Neural cell (in vitro differentiated cells): Measurements from ENCODE around the gene HNF1B. TPM values are rescaled to one million over a fixed set of nuclear protein-coding genes. Genes with fewer than 3 reads are reported as not detected.

Experiments
- H2AFZ ChIP-seq: fragments of 200-600, 300-800 bp; sonication (generic), shearing (Covaris generic); 2 replicates; pipeline ENCODE4 v1.6.0; 2014; ENCODE audit warnings: low read depth, mild to moderate bottlenecking, antibody characterized with exemption, low read length, moderate library complexity
- H3F3A ChIP-seq: fragments of 200-600 bp; shearing (Covaris generic); 2 replicates; pipeline ENCODE4 v1.6.1; 2016; ENCODE audit warnings: mild to moderate bottlenecking, moderate library complexity, mixed read lengths, antibody characterized with exemption, low read length; ENCODE audit not compliant: insufficient read depth, poor library complexity, severe bottlenecking
- H3K27ac ChIP-seq: fragments of 200-600, 300-800 bp; sonication (generic), shearing (Covaris generic); 2 replicates; pipeline ENCODE4 v1.5.1; 2014; ENCODE audit warnings: mild to moderate bottlenecking, low read length, moderate library complexity
- H3K27me3 ChIP-seq: fragments of 300-800, 200-600 bp; sonication (generic), shearing (Covaris generic); 2 replicates; pipeline ENCODE4 v1.6.0; 2014; ENCODE audit warnings: mild to moderate bottlenecking, low read depth, low read length, moderate library complexity; ENCODE audit not compliant: insufficient read depth
- H3K36me3 ChIP-seq: fragments of 300-800, 200-600 bp; sonication (generic), shearing (Covaris generic); 2 replicates; pipeline ENCODE4 v1.5.1; 2014; ENCODE audit warnings: mild to moderate bottlenecking, antibody characterized with exemption, low read length, moderate library complexity; ENCODE audit not compliant: insufficient read depth
- H3K4me2 ChIP-seq: fragments of 300-800, 200-600 bp; sonication (generic), shearing (Covaris generic); 2 replicates; pipeline ENCODE4 v1.6.0; 2014; ENCODE audit warnings: mild to moderate bottlenecking, low read length
- H3K4me3 ChIP-seq: fragments of 300-800, 200-600 bp; sonication (generic), shearing (Covaris generic); 2 replicates; pipeline ENCODE4 v1.5.1; 2014; ENCODE audit warnings: mild to moderate bottlenecking, low read length, moderate library complexity
- H3K79me2 ChIP-seq: fragments of 200-600 bp; shearing (Covaris generic); replicated peaks from 2 replicates; pipeline ENCODE4 v1.6.0; 2014; ENCODE audit warnings: mild to moderate bottlenecking, low read length, moderate library complexity; ENCODE audit not compliant: insufficient read depth
- H3K9ac ChIP-seq: fragments of 300-800, 200-600 bp; sonication (generic), shearing (Covaris generic); 2 replicates; pipeline ENCODE4 v1.6.1; 2016; ENCODE audit warnings: mild to moderate bottlenecking, low read length, mixed read lengths
- H3K9me2 ChIP-seq: fragments of 200-600 bp; shearing (Covaris generic); 2 replicates; pipeline ENCODE4 v1.6.1; 2016; ENCODE audit warnings: mild to moderate bottlenecking, low read length, mixed read lengths; ENCODE audit not compliant: insufficient read depth
- H3K9me3 ChIP-seq: fragments of 200-600, 300-800 bp; sonication (generic), shearing (Covaris generic); 2 replicates; pipeline ENCODE4 v1.6.1; 2016; ENCODE audit warnings: mild to moderate bottlenecking, mixed run types, low read length, moderate library complexity, mixed read lengths
- H4K20me1 ChIP-seq: fragments of 200-600 bp; shearing (Covaris generic); 2 replicates; pipeline ENCODE4 v1.6.1; 2016; ENCODE audit warnings: mild to moderate bottlenecking, mixed run types; ENCODE audit not compliant: insufficient read depth
- CTCF ChIP-seq: fragments of 450-650 bp; IDR thresholded peaks from 2 replicates; pipeline ENCODE4 v1.5.1; 2014; ENCODE audit warnings: antibody characterized with exemption, mild to moderate bottlenecking, moderate library complexity; ENCODE audit not compliant: poor library complexity, severe bottlenecking
- EP300 ChIP-seq: fragments of 450-650 bp; conservative IDR thresholded peaks from 2 replicates; pipeline ENCODE4 v1.6.1; 2014; ENCODE audit warnings: antibody characterized with exemption, mild to moderate bottlenecking, moderate library complexity; ENCODE audit not compliant: poor library complexity, severe bottlenecking
- EZH2 ChIP-seq: fragments of 200-600, 300-800 bp; shearing (Covaris generic), sonication (generic); IDR thresholded peaks from 2 replicates; pipeline ENCODE4 v1.6.1; 2014; ENCODE audit warnings: antibody characterized with exemption, low read length, borderline replicate concordance, mild to moderate bottlenecking; ENCODE audit not compliant: insufficient read depth, poor library complexity, severe bottlenecking
- MXI1 ChIP-seq: fragments of 450-650 bp; conservative IDR thresholded peaks from 2 replicates; pipeline ENCODE4 v1.6.1; 2014; ENCODE audit warnings: antibody characterized with exemption, mild to moderate bottlenecking; ENCODE audit not compliant: poor library complexity, severe bottlenecking
- POLR2AphosphoS5 ChIP-seq: IDR thresholded peaks from 2 replicates; pipeline ENCODE4 v1.6.1; 2012
- RAD21 ChIP-seq: fragments of 450-650 bp; conservative IDR thresholded peaks from 2 replicates; pipeline ENCODE4 v1.6.1; 2014; ENCODE audit warnings: antibody characterized with exemption, mild to moderate bottlenecking, moderate library complexity
- SMC3 ChIP-seq: fragments of 450-650 bp; conservative IDR thresholded peaks from 2 replicates; pipeline ENCODE4 v1.6.1; 2014; ENCODE audit warnings: antibody characterized with exemption, mild to moderate bottlenecking, moderate library complexity; ENCODE audit not compliant: poor library complexity
- TAF1 ChIP-seq: IDR thresholded peaks from 2 replicates; pipeline ENCODE4 v1.6.1; 2012; ENCODE audit warnings: low read depth
- polyA plus RNA-seq: library from polyadenylated mRNA; depleted of rRNA; stranded (reverse); fragments of >200 nt; gene quantifications from 2 replicates; pipeline ENCODE4 v1.2.3, GENCODE V29; 2014
- TF ChIP-seq, protein P1 (sequence below): IDR thresholded peaks from 2 replicates; pipeline ENCODE4 v1.6.1; 2012; ENCODE audit warnings: borderline replicate concordance

Gene HNF1B
- polyA plus RNA-seq, 1 donor from 2014 or later = not detected

DNA sequence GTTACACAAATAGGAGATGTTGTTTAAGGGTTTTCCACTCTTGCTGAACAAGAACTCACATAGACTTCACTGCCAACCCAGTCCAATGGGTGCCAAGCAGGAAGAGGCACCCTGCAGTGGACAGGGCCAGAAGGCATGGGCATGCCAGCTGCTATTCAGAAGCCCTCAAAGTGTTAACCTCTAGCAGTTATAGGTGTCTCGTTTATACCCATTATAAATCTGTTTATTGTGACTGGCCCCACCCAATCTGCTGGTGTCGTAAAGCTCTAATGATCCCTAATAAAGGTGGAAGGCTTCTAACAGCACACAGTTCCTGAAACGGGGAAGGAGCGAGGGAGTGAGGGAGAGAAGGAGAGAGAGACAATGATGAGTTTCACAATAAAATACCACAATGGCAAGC lies 23.9 kb downstream of the HNF1B start:
- no peak overlapping the region for H3K27ac ChIP-seq
- H3K36me3 ChIP-seq = no peaks in the 10 kb centered on the region
- H3F3A ChIP-seq = no peaks in the 10 kb centered on the region
- no peaks in the 10 kb centered on the region for H3K9me2 ChIP-seq
- H4K20me1 ChIP-seq = no peaks in the 10 kb centered on the region
- H3K9me3 ChIP-seq = no peaks in the 10 kb centered on the region
- H3K4me2 ChIP-seq = no peak overlapping the region
- H3K27me3 ChIP-seq = no peaks in the 10 kb centered on the region
- H2AFZ ChIP-seq = no peak overlapping the region
- H3K79me2 ChIP-seq = no peaks in the 10 kb centered on the region
- TF ChIP-seq EP300 = no peak
- TF ChIP-seq TAF1 = no peak
- no peak for TF ChIP-seq CTCF
- TF ChIP-seq EZH2 = no peak
- TF ChIP-seq SMC3 = no peak
- H3K4me3 ChIP-seq = no peak overlapping the region
- H3K9ac ChIP-seq = no peak overlapping the region

GRCh38 chr17:37719866-37720265 lies 25.0 kb downstream of the HNF1B start:
- TF ChIP-seq CTCF = no peak
- TF ChIP-seq EP300 = no peak
- no peak for TF ChIP-seq POLR2AphosphoS5
- no peak for TF ChIP-seq RAD21
- no peak for TF ChIP-seq EZH2
- no peak for TF ChIP-seq MXI1
- no peaks in the 10 kb centered on the region for H3K79me2 ChIP-seq
- no peaks in the 10 kb centered on the region for H3K9me3 ChIP-seq
- no peak overlapping the region for H3K27ac ChIP-seq
- H3K36me3 ChIP-seq = no peaks in the 10 kb centered on the region
- no peak overlapping the region for H3K9ac ChIP-seq
- H3K9me2 ChIP-seq = no peaks in the 10 kb centered on the region
- no peaks in the 10 kb centered on the region for H3F3A ChIP-seq
- H3K4me2 ChIP-seq = no peak overlapping the region
- H3K27me3 ChIP-seq = no peaks in the 10 kb centered on the region
- H3K4me3 ChIP-seq = no peak overlapping the region
- no peaks in the 10 kb centered on the region for H4K20me1 ChIP-seq
- no peak overlapping the region for H2AFZ ChIP-seq

DNA sequence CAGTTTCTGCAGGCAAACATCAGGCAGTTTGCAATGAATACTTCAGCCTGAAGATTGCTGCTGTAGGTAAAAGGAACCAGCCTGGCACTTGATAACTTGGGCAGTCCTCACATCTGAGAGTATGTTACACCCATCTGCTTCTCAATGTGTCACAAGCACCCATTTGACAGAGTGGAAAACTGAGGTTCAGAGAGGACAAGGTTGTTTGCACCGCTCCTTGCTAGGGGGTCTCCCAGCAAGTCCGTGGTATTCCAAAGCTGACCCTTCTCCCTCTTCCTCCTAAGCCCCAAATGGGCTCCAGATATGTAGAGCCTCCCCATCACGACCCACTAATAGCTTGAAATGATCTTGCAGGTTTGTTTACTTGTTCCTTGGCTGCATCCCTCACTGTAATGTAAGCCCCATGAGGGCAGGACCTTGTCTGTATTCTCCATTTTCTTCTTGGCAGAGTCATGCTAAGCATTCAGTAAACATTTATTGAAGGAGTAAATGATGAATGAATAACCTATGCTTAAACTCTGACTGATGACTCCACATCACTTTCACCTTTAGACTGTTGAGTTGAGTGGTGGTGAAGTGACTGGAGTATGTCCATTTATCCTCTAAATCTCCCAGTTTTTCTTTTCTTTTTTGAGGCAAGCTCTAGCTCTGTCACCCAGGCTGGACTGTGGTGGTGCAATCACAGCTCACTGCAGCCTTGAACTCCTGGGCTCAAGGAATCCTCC lies 26.4 kb downstream of the HNF1B start:
- no peak overlapping the region for H3K9ac ChIP-seq

More for the DNA sequence above, 26.4 kb downstream of the HNF1B start:
- Histone ChIP-seq H2AFZ (no peak overlapping the region), H4K20me1 (no peaks in the 10 kb centered on the region), H3K36me3 (no peaks in the 10 kb centered on the region), H3K9me3 (no peaks in the 10 kb centered on the region), H3K27me3 (no peaks in the 10 kb centered on the region), H3K79me2 (no peaks in the 10 kb centered on the region), H3K27ac (no peak overlapping the region), H3K4me3 (no peak overlapping the region), H3K4me2 (no peak overlapping the region), H3F3A (no peaks in the 10 kb centered on the region), H3K9me2 (no peaks in the 10 kb centered on the region)
- no peak for TF ChIP-seq EP300
- TF ChIP-seq EZH2 = no peak
- TF ChIP-seq CTCF = no peak
- TF ChIP-seq POLR2AphosphoS5 = no peak
- TF ChIP-seq MXI1 = no peak
- no peak for TF ChIP-seq RAD21
- no peak for TF ChIP-seq SMC3
- TF ChIP-seq TAF1 = no peak
- TF ChIP-seq, protein P1, sequence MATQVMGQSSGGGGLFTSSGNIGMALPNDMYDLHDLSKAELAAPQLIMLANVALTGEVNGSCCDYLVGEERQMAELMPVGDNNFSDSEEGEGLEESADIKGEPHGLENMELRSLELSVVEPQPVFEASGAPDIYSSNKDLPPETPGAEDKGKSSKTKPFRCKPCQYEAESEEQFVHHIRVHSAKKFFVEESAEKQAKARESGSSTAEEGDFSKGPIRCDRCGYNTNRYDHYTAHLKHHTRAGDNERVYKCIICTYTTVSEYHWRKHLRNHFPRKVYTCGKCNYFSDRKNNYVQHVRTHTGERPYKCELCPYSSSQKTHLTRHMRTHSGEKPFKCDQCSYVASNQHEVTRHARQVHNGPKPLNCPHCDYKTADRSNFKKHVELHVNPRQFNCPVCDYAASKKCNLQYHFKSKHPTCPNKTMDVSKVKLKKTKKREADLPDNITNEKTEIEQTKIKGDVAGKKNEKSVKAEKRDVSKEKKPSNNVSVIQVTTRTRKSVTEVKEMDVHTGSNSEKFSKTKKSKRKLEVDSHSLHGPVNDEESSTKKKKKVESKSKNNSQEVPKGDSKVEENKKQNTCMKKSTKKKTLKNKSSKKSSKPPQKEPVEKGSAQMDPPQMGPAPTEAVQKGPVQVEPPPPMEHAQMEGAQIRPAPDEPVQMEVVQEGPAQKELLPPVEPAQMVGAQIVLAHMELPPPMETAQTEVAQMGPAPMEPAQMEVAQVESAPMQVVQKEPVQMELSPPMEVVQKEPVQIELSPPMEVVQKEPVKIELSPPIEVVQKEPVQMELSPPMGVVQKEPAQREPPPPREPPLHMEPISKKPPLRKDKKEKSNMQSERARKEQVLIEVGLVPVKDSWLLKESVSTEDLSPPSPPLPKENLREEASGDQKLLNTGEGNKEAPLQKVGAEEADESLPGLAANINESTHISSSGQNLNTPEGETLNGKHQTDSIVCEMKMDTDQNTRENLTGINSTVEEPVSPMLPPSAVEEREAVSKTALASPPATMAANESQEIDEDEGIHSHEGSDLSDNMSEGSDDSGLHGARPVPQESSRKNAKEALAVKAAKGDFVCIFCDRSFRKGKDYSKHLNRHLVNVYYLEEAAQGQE = no peak
